ENCODE results near the gene FAM193A.
"Not testable (repeated sequence)": the region's sequence is repeated elsewhere in the genome, so short reads cannot be mapped to it uniquely, and the experiment has no call there.

The FAM193A gene

DNA sequence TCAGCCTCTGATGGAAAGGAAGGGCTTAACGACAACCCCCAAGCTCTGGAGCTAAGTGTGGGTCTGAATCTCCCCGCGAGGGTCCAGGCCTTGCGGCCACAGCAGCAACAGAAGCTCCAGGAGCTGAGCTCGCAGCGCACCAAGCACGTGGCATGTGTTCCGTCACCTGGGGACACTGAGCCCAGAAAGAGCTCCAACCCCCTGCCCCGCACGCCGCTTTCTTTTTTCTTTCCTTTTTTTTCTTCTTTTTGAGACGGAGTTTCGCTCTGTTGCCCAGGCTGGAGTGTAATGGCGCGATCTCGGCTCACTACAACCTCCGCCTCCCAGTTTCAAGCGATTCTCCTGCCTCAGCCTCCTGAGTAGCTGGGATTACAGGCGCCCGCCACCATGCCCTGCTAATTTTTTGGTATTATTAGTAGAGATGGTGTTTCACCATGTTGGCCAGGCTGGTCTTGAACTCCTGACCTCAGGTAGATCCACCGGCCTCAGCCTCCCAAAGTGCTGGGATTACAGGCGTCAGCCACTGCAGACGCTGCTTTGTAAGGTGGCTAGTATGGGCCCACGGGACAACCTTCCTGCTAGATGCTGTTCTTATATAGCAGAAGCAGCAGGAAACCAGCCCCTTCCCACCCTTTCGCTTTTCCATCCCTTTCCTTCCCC lies 220.4 kb downstream of the FAM193A start:
- no peak for DNase-seq

DNA sequence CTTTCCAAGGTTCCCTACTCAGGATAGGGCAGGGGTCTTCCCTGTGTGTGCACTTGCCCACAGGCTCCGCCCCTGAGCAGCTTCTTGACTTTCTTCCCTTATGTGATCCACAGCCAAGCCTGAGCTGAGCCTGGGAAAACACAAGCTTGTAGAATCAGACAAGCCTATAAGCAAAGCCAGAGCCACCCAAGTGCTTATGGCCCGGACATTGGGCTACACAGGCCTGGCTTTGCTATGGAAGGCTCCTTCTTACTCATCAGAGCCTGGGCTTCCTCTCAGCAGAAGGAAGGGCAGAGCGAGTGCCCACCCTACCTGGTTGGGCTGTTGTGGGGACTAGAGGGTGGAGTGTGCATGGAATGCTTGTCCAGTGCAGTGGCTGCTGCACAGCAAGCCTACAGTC lies 221.0 kb downstream of the FAM193A start:
- no peak for DNase-seq

DNA sequence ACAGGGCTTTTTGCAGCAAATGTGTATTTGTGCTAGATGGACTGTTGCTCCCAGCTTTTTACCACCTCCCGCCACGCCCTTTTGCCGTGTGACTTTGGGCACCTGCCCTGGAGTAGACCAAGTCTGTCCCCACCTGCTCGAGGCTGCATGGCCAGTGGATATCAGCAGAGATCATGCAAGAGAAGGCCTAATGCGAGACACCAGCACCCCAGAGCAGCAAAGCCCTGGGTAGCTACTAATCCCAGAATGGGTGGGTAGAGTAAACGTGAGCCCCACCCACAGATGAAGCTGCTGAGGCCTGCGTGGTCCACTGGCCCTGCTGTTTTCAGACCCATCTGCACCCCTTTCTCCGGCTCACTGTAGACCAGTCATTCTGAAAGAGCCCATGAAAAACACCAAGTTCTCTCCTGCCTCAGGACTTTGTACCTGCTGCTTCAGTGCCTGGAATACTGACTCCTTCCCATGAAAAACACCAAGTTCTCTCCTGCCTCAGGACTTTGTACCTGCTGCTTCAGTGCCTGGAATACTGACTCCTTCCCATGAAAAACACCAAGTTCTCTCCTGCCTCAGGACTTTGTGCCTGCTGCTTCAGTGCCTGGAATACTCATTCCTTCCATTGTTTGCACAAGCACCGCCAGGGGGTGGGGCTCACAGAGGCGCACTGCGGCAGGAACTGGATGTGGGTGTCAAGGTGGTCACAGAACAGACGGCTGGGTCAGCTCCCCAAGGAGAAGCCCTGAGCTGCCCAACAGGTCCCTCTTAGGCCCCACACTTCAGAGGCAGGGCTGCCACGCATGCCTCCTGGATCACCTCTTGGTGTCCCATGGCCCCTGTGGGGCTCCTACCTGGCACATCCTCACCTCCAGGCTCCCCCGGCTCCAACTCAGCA lies 224.8 kb downstream of the FAM193A start:
- DNase-seq, result no peak

DNA sequence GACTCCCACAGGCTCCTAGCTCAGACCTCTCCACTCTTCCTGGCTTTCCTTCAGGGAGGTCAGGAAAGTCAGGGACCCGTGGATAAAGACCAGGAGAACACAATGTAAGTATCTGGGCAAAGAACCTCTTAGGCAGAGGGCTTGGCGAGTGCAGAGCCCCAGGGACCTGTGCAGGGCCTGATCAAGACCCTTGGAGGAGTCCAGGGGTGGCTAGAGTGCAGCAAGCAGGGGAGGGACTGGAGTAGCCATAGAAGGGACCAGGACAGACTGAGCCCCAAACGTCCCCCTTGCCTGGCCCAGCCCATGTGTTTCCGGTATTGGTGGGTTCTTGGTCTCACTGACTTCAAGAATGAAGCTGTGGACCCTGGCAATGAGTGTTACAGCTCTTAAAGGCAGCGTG lies 225.6 kb downstream of the FAM193A start:
- DNase-seq, result no peak

DNA sequence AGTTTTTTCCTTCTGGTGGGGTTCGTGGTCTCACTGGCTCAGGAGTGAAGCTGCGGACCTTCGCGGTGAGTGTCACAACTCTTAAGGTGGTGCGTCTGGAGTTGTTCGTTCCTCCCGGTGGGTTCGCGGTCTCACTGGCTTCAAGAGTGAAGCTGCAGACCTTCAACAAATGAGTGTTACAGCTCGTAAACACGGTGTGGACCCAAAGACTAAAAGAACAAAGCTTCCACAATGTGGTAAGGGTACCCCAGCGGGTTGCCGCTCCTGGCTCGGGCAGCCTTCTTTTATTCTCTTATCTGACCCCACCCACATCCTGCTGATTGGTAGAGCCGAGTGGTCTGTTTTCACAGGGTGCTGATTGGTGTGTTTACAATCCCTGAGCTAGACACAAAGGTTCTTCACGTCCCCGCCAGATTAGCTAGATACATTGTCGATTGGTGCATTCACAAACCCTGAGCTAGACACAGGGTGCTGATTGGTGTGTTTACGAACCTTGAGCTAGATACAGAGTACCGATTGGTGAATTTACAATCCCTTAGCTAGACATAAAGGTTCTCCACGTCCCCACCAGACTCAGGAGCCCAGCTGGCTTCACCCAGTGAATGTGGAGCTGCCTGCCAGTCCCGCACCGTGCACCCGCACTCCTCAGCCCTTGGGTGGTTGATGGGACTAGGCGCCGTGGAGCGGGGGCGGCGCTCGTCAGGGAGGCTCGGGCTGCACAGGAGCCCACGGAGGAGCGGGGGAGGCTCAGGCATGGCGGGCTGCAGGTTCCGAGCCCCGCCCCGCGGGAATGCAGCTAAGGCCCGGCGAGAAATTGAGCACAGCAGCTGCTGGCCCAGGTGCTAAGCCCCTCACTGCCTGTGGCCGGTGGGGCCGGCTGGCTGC lies 226.3 kb downstream of the FAM193A start:
- DNase-seq, result not testable (repeated sequence)

DNA sequence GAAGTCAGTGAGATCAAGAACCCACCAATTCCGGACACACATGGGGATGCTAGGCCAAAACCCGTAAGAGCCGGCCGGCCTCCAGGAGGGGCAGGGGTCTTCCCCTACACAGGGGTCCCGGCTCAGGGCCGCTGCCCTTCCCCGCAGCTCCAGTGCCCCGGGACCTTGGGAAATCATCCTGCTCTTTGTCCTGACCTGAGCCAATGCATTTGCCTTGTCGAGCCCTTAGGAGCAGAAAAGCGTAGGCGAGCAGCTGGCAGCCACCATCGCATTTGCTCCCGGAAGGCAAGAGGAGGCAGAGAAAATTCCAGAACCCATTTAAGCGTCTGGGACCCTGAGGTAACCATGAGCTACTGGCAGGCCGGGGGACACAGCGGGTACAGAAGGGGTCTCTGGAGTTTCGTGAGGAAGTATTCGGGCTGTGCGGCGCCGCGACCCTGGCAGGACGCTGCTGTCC lies 227.1 kb downstream of the FAM193A start:
- no peak for DNase-seq

DNA sequence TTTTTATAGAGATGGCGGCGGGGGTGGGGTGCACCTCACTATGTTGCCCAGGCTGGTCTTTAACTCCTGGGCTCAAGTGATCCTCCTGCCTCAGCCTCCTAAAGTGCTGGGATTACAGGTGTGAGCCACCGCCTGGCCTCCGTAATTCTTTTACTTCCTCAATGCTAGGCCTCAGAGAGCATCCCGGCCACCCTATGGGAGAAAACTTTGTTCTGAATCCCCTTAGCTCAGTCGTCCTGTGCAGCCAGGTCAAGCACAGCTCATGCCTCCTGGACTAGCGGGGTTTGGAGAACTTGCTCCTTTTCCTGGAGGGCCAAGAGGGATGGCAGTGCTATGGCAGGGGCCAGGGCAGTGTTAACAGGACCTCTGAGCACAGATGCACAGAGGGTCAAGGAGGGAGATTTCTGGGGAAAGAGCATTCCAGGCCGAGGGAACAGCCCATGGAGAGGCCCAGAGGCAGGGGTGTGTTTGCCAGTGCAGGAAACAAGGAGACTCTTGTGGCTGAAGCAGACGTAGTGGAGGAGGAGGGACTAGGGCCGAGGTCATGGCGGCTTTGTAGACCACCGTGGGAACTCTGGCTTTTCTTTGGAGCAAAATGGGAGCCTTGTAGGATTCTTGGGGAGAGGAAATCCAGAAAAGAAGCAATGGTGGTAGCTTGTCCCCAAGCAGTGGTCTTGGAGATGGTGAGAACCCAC lies 229.5 kb downstream of the FAM193A start:
- DNase-seq, result no peak

DNA sequence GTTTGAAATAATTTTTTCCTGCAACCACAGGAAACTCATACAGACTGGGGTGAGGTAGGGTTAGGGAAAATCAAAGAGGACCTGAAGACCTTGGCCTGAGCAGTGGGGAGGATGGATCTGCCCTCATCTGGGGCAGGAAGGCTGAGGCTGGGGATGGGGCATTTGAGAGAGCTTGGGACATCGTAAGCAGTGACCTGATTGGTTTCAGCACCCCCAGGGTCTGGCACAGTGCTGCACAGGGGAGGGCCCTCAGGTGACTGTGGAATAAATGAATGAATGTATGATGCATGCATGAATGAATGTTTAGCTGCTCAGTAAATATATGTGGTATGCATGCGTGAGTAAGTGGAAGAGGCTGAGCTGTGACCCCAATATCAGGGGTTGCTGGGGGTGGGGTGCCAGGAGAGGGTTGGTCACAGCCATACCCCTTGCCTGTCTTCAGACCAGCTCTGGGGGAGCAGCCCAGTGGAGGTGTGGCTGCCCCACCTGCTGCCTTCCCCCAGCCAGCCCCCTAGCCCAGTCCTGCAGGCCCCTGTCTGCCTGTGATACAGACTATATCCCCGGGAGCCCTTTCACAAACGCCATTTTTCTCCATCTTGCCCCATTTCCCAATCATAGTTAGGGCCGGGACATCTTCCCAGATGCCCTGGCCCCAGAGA lies 230.7 kb downstream of the FAM193A start:
- DNase-seq, result no peak

DNA sequence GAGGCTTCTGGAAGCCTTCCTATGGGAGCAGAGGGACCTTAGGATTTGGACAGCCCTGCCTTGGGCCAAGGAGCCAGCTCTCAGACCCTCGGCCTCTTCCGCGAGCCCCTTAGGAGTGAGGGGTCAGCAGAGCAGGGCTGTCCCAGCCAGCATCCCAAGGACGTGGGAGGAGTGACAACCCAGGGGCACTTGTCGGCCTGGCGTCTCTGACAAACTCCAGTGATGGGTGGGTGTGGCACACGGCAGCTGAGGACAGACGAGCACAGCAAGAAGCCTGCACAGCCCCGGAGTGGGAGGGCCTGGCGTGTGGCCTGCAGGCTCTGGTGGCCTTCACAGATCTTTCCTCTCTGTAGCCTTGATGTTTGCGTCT lies 231.2 kb downstream of the FAM193A start:
- no peak for DNase-seq

DNA sequence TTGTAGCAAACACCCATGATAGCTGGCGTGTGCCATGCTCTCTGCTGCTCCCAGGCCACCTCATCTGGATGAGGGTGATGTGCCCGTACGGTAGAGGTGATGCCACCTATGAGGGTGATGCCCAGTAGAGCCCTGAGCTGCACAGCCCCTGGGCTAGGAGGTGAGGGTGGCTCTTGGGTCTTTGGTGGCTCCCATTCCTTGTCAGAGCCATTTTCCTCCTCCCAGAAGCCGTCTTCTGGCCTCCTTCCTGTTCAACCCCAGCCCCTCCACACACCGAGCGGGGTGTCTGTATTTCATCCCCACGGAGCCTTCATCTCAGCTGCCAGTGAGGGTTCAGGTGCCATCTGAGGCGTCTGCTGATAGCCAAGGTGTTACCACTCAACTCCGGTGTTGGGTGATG lies 231.7 kb downstream of the FAM193A start:
- DNase-seq, result no peak

DNA sequence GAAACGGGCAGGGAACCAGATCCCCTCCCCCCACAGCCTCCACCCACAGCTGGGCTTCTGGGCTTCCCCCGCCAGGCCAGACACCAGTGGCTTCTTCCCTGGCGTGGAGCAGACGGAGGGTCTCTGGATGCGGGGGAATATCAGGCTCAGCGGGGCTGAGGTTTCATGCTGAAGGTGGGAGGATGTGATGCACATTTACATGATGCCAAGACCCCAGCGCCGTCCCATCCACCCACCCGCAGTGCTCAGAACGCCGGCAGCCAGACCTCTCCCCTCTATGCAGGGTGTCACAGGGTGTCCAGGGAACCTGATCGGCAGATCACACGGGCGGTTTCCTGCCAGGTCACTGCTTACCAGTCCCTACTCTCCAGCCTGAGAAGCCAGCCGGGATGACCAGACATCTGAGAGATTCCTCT lies 232.5 kb downstream of the FAM193A start:
- no peak for DNase-seq

DNA sequence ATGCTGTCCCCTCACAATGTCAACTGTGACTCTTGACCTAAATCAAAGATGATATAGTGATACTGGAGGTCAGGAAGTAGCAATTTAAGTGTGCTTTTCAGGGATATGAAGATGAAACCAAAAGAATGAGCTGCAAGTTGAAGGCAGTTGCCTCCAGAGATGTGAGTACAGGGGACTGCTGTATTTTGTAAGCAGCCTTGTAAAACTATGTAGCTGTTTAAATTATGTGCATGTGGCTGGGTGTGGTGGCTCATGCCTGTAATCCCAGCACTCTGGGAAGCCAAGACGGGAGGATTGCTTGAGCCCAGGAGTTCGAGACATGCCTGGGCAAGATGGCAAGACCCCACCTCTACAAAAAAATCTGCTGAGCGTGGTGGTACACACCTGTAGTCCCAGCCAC lies 234.8 kb downstream of the FAM193A start:
- DNase-seq, result no peak

DNA sequence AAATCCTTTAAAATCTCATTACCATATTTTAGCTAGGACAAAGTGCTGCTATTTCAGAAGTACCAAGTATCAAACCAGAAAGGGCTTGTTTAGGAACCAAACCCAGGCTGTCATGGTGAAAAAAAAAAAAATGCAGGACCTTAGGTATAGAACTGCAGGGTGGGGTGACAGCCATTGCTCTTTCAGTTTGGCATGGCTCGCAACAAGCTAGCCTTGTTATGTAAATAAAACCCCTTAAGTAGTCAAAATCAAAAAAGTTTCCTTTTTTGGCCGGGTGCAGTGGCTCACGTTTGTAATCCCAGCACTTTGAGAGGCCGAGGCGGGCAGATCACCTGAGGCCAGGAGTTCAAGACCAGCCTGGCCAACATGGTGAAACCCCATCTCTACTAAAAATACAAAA lies 244.2 kb downstream of the FAM193A start:
- DNase-seq, result not testable (repeated sequence)

DNA sequence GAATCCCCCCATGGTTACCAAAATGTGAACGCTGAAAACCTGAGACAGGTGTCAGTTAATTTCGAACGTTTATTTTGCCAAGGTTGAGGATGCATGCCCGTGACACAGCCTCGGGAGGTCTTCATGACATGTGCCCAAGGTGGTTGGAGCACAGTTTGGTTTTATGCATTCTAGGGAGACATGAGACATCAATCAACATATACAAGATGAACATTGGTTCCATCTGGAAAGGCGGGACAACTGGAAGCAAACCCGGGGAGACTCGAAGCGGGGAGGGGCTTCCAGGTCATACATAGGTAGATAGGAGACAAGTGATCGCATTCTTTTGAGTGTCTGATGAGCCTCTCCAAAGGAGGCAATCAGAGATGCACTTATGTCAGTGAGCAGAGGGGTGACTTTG lies 245.5 kb downstream of the FAM193A start:
- no peak for DNase-seq

Measured in RPMI8226 (cell line).